Lung (tissue), 12 donors: ENCODE results near the gene RFWD3. TPM values are rescaled to one million over a fixed set of nuclear protein-coding genes. Genes with fewer than 3 reads are reported as not detected.

Source experiments
- ATAC-seq: fragments of 200-7000 bp; cut with Tn5 transposase; one replicate; pipeline ENCODE4 v1.9.1; 2020; ENCODE audit warnings: moderate number of reproducible peaks; ENCODE audit not compliant: insufficient read depth, low FRiP score
- DNase-seq, 3 donors: peaks; one replicate each; pipeline ENCODE4 v3.0.0-alpha.2; 2013 to 2017
- H3K27ac ChIP-seq, 2 donors: one replicate each; pipeline ENCODE4 v1.5.1; 2013; ENCODE audit warnings: mild to moderate bottlenecking in 2 of 2, moderate library complexity in 2 of 2, control low read depth in 1 of 2, inconsistent platforms in 1 of 2, low read depth in 1 of 2, low read length in 1 of 2
- H3K27me3 ChIP-seq, 3 donors: one replicate each; pipeline ENCODE4 v1.5.1; 2013; ENCODE audit warnings: low read length in 2 of 3; ENCODE audit not compliant: control insufficient read depth in 3 of 3, insufficient read depth in 3 of 3
- H3K36me3 ChIP-seq, 4 donors: one replicate each; pipeline ENCODE4 v1.5.1; 2013; ENCODE audit warnings: low read length in 4 of 4, mild to moderate bottlenecking in 1 of 4, moderate library complexity in 1 of 4; ENCODE audit not compliant: control insufficient read depth in 4 of 4, insufficient read depth in 4 of 4
- H3K4me1 ChIP-seq, 5 donors: one replicate each; pipeline ENCODE4 v1.5.1; 2013; ENCODE audit warnings: low read length in 5 of 5, mild to moderate bottlenecking in 2 of 5, moderate library complexity in 1 of 5; ENCODE audit not compliant: control insufficient read depth in 5 of 5, insufficient read depth in 5 of 5
- H3K4me3 ChIP-seq: one replicate; pipeline ENCODE4 v1.5.1; 2013; ENCODE audit warnings: mild to moderate bottlenecking, control low read depth, moderate library complexity
- H3K9ac ChIP-seq, 2 donors: one replicate each; pipeline ENCODE4 v1.5.1; 2013; ENCODE audit warnings: low read length in 2 of 2, control low read depth in 1 of 2; ENCODE audit not compliant: insufficient read depth in 1 of 2
- H3K9me3 ChIP-seq, 4 donors: one replicate each; pipeline ENCODE4 v1.5.1; 2013; ENCODE audit warnings: low read length in 3 of 4, mild to moderate bottlenecking in 1 of 4, moderate library complexity in 1 of 4; ENCODE audit not compliant: control insufficient read depth in 4 of 4, insufficient read depth in 3 of 4
- CTCF ChIP-seq: IDR thresholded peaks from 2 replicates; pipeline ENCODE4 v1.5.1; 2012; ENCODE audit warnings: mild to moderate bottlenecking; ENCODE audit errors: control extremely low read depth, extremely low read depth
- WGBS, 2 donors: extraction: QIAGEN DNeasy Blood & Tissue Kit; methylation state at CpG; one replicate each; pipeline ENCODE4 v1.1.7; 2013; 5-methylcytosine and 5-hydroxymethylcytosine counted together
- polyA plus RNA-seq, 2 donors: library from polyadenylated mRNA; stranded (reverse); fragments of 200-250 nt; gene quantifications; one replicate each; pipeline ENCODE4 v1.2.1, GENCODE V29; 2013
- total RNA-seq, 2 donors: library from RNA; depleted of rRNA in 1 of 2; stranded (reverse); fragments of >200 nt in 1 of 2; gene quantifications; one replicate each; pipeline ENCODE4 v1.2.1, GENCODE V29; 2014 to 2021
- donor health status: control.
- donor health status: control.
- donor health status: Bipolar disorder and iron deficiency.
- donor health status: healthy.
- donor health status: DM: yes; HTN: yes; CAD: no.

Gene RFWD3
- total and polyA plus RNA-seq, 4 donors = 7.4 to 23.3 (median 11.4) TPM

- DNase-seq = no peak
- Histone ChIP-seq H3K27ac (no peak overlapping the region), H3K36me3 (peaks cover 13 to 25% (median 24%) of the 10 kb centered on the region in 4 donors), H3K27me3 (no peaks in the 10 kb centered on the region), H3K9ac (no peak overlapping the region), H3K4me3 (no peak overlapping the region), H3K4me1 (peaks cover 0 to 5% (median 0%) of the 10 kb centered on the region in 5 donors), H3K9me3 (no peaks in the 10 kb centered on the region)
- no peak for TF ChIP-seq CTCF
- WGBS, 2 donors = 95 to 98% methylated on average over 5 of the region's 5 CpGs
- no peak for ATAC-seq
Measured at GRCh38 chr16:74661064-74661463, 5.6 kb downstream of the RFWD3 start.

GRCh38 chr16:74660383-74660782 is 6.3 kb downstream of the RFWD3 start:
- DNase-seq = no peak
- no peak for TF ChIP-seq CTCF
- H3K27ac ChIP-seq = no peak overlapping the region
- 92 to 93% methylated on average over 4 of the region's 4 CpGs for WGBS, 2 donors
- ATAC-seq = no peak
- H3K4me1 ChIP-seq = peaks cover 0 to 5% (median 0%) of the 10 kb centered on the region in 5 donors
- no peak overlapping the region for H3K9ac ChIP-seq
- H3K9me3 ChIP-seq = no peaks in the 10 kb centered on the region
- no peaks in the 10 kb centered on the region for H3K27me3 ChIP-seq
- H3K36me3 ChIP-seq = peaks cover 13 to 27% (median 25%) of the 10 kb centered on the region in 4 donors
- no peak overlapping the region for H3K4me3 ChIP-seq

- 95 to 98% methylated on average over 2 of the region's 2 CpGs for WGBS, 2 donors
- H3K4me1 ChIP-seq = peaks cover 0 to 2% (median 0%) of the 10 kb centered on the region in 5 donors
- no peaks in the 10 kb centered on the region for H3K9me3 ChIP-seq
- H3K9ac ChIP-seq = no peak overlapping the region
- no peaks in the 10 kb centered on the region for H3K27me3 ChIP-seq
- DNase-seq = no peak
- TF ChIP-seq CTCF = no peak
- no peak for ATAC-seq
- H3K36me3 ChIP-seq = peaks cover 16 to 25% (median 18%) of the 10 kb centered on the region in 4 donors
- no peak overlapping the region for H3K4me3 ChIP-seq
- no peak overlapping the region for H3K27ac ChIP-seq
Measured at GRCh38 chr16:74659041-74659440, 7.6 kb downstream of the RFWD3 start.

GRCh38 chr16:74657870-74658642 is 8.6 kb downstream of the RFWD3 start:
- Histone ChIP-seq H3K4me3 (no peak overlapping the region), H3K4me1 (peaks cover 0 to 2% (median 0%) of the 10 kb centered on the region in 5 donors), H3K27me3 (no peaks in the 10 kb centered on the region), H3K9ac (no peak overlapping the region), H3K27ac (no peak overlapping the region), H3K36me3 (peaks cover 8 to 23% (median 12%) of the 10 kb centered on the region in 4 donors), H3K9me3 (no peaks in the 10 kb centered on the region)
- WGBS, 2 donors = 64 to 81% methylated on average over 5 of the region's 5 CpGs
- no peak for TF ChIP-seq CTCF
- no peak for DNase-seq
- ATAC-seq = no peak
